Anterior cingulate cortex (tissue), 58 donors: ENCODE results near the gene FAM236B.
"Not testable (repeated sequence)": the region's sequence is repeated elsewhere in the genome, so short reads cannot be mapped to it uniquely, and the experiment has no call there.

ENCODE experiments used
- DNase-seq, 58 donors: peaks; one replicate each; lab custom pipeline; 2025; lab: John Stamatoyannopoulos, UW

FAM236B gene

DNA sequence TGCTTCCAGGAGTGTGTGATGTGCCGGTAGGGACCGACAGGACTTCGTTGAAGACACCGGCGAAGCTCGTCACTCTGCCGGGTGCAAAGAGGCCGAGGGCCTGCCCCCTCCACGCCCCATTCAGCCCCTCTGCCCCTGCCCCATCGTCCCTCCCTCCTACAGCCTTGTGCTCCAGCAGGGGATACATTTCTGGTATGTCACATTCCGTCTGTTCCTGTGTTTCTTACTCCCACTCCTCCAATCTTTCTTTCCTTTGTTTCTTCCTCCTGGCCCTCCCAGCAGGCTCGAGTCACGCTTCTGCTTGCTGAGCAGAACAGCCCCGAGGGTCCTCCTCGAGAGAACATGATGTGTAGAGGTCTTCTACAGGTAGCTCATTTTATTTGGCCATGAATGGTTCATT, at the start of gene FAM236B:
FAM236B (minus strand) TSS at position 101 of the 400 bp plus-strand sequence; CDS start at position 1, 100 bp downstream.
- DNase-seq, result not testable (repeated sequence)

- not testable (repeated sequence) for DNase-seq
Observed at GRCh38 chrX:72830701-72831100, 48.2 kb upstream of the FAM236B start.

DNA sequence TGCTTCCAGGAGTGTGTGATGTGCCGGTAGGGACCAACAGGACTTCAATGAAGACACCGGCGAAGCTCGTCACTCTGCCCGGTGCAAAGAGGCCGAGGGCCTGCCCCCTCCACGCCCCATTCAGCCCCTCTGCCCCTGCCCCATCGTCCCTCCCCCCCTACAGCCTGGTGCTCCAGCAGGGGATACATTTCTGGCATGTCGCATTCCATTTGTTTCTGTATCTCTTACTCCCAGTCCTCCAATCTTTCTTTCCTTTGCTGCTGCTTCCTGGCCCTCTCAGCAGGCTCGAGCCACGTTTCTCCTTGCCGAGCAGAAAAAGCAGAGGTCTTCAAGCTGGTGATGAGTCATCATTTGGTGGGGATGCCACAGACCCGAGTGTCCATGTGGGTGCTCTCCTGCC, 25.6 kb upstream of the FAM236B start, which contains the start of gene FAM236D:
FAM236D (minus strand) TSS at position 101 of the 400 bp plus-strand sequence; CDS start at position 1, 100 bp downstream.
- not testable (repeated sequence) for DNase-seq

GRCh38 chrX:72790390-72790789, 7.9 kb upstream of the FAM236B start:
- DNase-seq, result not testable (repeated sequence)

- DNase-seq, result not testable (repeated sequence)
Observed at GRCh38 chrX:72788142-72788541, 5.7 kb upstream of the FAM236B start.

GRCh38 chrX:72783964-72784363, 1.5 kb upstream of the FAM236B start:
- DNase-seq, result not testable (repeated sequence)

DNA sequence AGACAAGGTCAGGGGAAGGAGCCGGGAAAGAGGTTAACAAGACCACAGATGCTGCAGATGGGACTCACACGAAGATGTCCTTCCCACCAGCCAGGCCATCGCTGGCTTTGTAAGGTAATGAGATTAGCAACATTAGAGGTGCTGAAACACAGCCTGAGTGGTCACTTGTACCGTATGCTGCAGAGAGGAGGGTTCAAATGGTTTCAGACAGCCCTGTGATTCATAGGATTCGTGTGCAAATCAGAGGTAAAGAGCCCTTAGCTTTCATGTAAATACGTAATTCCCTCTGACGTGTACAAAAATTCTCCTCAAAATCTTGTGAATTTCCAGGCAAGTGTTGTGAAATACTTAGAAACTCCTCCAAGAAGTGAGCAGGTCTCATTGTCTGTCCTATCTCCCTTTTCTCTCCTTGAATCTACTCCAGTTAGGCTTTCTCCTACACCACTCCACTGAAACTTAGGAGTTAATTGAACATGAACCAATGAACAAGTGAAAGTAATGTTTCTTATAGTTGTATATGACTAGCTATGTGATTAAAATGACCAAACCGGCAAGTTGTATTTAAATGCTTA, 991 bp upstream of the FAM236B start:
- not testable (repeated sequence) for DNase-seq

DNA sequence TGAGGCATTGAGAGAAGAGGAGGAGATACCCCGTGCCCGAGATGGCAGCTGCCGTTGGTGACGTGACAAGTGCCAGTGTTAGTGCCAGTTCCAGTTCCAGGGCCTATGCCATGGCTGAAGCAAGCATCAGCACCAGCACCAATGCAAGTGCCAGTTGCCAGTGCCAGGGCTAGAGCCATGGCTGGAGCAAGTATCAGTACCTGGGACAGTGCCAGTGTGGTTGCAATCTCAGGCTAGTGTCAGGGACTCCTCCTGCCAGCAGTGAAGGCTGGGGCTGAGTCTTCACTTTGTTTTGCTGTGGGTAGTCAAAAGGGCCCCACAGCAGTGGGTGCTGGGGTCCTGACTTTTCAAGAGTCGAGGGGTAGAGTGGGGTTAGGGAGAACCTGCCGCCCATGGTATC, 4.3 kb downstream of the FAM236B start:
- DNase-seq, result not testable (repeated sequence)

DNA sequence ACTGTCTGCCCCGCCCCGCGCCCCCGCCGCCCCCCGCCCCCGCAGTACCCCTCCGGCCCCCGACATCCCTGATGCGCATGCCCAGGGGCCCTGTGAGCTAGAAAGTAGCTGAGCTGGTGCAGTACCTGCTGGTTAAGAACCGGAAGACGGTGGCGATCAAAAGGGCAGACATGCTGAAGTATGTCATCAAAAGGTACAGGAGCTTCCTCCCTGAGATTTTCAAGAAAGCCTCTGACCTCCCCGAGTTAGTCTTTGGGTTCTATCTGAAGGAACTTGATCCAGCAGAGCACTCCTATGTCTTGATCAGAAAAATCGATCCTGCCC, 5.0 kb downstream of the FAM236B start:
- DNase-seq, result not testable (repeated sequence)

DNA sequence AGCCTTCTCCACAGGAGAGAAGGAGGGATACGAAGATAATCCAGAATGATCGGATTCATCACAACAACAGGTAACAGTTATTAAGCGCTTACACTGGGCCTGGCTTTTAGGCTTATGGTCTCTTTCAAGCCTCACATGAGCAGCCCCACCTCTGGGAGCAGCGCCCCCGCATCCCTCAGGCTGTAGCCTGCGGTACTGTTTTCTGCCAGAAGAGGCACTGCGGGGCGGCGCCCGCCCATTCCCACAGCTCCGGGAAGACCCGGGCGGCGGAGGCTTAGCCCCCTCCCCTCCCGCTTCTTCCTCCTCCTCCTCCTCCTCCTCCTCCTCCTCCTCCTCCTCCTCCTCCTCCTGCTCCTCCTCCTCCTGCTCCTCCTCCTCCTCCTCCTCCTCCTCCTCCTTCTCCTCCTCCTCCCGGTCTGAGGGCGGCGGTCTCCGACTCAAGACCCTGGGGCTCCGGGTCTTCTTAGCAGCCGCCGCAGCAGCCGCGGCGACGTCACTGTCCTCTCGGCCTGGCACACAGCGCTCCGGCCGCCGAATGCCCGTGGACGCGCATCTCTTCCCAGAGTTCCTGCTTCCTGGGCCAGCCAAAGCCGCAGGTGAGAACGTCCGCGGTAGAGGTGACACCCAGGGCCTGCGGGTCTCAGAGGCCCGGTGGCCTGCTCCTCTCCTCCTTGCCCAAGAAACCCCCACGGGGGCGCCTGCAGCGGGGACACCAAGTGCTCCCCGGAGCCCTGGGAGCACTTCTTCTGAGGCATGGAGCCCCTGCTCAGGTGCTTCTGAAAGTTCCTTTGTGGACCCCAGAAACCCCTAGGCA, 5.6 kb downstream of the FAM236B start, which contains the start of gene DMRTC1B:
DMRTC1B (plus strand) TSS at position 238 of the 814 bp plus-strand sequence. CDS start 68,246 bp downstream, outside the sequence.
- DNase-seq, result not testable (repeated sequence)

- not testable (repeated sequence) for DNase-seq
Observed at GRCh38 chrX:72760454-72760853, 22.0 kb downstream of the FAM236B start.

- DNase-seq, result not testable (repeated sequence)
Observed at GRCh38 chrX:72748545-72748944, 33.9 kb downstream of the FAM236B start.

DNA sequence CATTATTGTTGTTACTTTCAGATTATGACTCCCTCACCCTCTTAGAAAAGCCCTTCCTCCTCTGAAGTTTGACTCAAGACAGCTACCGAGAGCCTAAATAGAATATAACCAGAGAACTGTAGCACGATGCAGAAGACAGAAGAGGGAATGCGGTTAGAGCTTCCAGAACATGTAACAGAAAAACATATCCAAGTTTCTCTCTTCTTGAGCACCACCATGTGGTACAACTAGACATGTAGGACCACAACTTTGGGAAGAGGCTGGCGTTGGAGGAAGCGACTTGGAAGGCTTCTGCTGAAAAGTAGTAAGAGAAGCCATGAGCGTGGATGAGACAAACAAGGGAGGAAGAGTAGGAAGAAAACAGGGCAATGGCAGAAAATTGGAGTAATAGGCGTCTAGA, 36.9 kb downstream of the FAM236B start:
- DNase-seq, result not testable (repeated sequence)

DNA sequence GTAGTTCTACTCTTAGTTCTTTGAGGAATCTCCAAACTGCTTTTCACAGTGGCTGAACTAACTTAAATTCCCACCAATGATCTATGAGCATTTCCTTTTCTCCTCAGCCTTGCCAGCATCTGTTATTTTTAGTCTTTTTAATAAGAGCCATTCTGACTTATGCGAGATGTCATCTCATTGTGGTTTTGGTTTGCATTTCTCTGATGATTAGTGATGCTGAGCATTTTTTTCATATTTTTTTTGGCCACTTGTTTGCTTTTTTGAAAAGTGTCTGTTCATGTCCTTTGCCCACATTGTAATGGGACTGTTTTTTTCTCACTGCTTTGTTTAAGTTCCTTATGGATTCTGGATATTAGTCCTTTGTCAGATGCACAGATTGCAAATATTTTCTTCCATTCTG, 46.9 kb downstream of the FAM236B start:
- no peak for DNase-seq

DNA sequence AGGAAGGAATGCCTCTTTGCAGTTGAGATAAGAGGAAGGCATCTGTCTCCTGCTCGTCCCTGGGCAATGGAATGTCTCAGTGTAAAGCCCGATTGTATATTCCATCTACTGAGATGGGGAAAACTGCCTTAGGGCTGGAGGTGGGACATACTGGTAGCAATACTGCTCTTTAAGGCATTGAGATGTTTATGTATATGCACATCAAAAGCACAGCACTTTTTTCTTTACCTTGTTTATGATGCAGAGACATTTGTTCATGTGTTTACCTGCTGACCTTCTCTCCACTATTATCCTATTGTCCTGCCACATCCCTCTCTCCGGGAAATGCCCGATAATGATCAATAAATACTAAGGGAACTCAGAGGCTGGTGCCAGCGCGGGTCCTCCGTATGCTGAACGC, 48.8 kb downstream of the FAM236B start:
- not testable (repeated sequence) for DNase-seq
